ENCODE measurements around the gene SLC2A5. TPM values are rescaled to one million over a fixed set of nuclear protein-coding genes. Genes with fewer than 3 reads are reported as not detected.

SLC2A5 gene, protein sequence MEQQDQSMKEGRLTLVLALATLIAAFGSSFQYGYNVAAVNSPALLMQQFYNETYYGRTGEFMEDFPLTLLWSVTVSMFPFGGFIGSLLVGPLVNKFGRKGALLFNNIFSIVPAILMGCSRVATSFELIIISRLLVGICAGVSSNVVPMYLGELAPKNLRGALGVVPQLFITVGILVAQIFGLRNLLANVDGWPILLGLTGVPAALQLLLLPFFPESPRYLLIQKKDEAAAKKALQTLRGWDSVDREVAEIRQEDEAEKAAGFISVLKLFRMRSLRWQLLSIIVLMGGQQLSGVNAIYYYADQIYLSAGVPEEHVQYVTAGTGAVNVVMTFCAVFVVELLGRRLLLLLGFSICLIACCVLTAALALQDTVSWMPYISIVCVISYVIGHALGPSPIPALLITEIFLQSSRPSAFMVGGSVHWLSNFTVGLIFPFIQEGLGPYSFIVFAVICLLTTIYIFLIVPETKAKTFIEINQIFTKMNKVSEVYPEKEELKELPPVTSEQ
- 0.46 TPM for total RNA-seq (2013)
- 1 to 10 TPM in 1 of 3 donors, under 1 TPM in 2; 0.75 to 1.3 (median 0.81) TPM for polyA plus RNA-seq
- 0.80 and 0.97 TPM in 2 replicates for polyA minus RNA-seq
- 0.12 to 2.4 (median 0.75) reads per million in 11 experiments for total RNA-seq

DNA sequence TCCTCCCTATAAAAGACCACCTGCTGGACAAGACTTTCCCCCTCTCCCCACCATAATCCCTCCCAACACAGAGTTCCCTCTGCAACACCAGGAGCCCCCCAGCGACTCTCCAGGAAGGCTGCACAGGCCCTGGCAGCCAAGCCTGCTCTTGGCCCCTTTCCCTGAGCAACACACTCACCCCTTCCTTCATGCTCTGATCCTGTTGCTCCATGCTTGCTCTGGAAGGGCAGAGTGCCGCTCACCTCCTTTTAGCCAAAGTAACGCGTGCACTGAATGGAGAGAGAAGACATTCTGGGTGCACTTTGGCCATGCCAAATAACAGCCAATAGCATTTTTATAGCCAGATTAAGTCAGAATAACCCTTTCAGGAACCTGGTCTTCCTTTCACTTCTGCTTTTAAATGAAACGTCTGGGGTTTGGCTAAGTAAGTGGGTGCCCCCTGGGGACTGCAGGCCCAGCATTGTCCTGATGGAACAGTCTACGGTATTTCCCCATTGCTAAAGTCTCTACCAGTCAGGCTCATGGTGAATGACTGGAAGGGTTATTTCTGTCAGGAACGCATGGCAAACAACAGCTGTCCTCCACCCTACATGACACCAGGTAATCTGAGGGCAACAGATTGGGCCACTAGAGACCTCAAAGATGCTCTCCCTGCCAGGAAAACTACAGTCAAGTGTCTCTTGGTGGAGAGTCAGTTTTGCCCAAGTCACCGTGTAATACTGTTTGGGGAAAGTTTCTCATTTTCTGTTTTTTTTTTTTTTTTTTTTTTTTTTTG is at the start of gene SLC2A5:
Gene SLC2A5 (minus strand): TSS at position 310 of the 775 bp plus-strand sequence. CDS start 99 bp downstream, at position 211.
- peak within 1 kb of the TSS in 1 of 3 experiments; percentile 62 for H3K4me3 ChIP-seq (replicated peaks in 1 of 3; ENCODE audit: low read depth in 2 of 3, low read length in 3 of 3)
- peak within 1 kb of the TSS; percentile 42 to 91 (median 84) for H3K27ac Mint-ChIP-seq

More for the DNA sequence above, at the start of gene SLC2A5:
- no peaks in the 10 kb centered on the region for H3K36me3 ChIP-seq (replicated peaks in 1 of 2; ENCODE audit: control insufficient read depth in 1 of 2, insufficient read depth in 2 of 2, low read length in 2 of 2)
- H3K27ac ChIP-seq (ENCODE audit: low read depth in 1 of 2, low read length in 2 of 2): peak within 1 kb of the TSS; percentile 30 to 46
- H3K4me1 Mint-ChIP-seq: peaks cover 65% of the 10 kb centered on the region
- H3K4me2 ChIP-seq (replicated peaks; ENCODE audit: extremely low read depth, low read length, poor library complexity, severe bottlenecking): peak within 1 kb of the TSS; percentile 76
- H3K79me2 ChIP-seq (ENCODE audit: insufficient read depth, low read length): peaks cover 30% of the 10 kb centered on the region
- H3K36me3 Mint-ChIP-seq: peaks cover 0 to 2% of the 10 kb centered on the region in 2 donors
- no peak within 1 kb of the TSS for H3K9ac ChIP-seq (ENCODE audit: insufficient read depth, low read length, poor library complexity, severe bottlenecking)
- peaks cover 0 to 2% (median 0%) of the 10 kb centered on the region in 3 donors for H3K27me3 Mint-ChIP-seq (ENCODE audit: low read depth in 3 of 3)
- H3K4me3 Mint-ChIP-seq: peak within 1 kb of the TSS; percentile 71 to 92
- H3K9me3 ChIP-seq (replicated peaks in 1 of 2; ENCODE audit: control insufficient read depth in 1 of 2, insufficient read depth in 1 of 2, low read length in 2 of 2): no peaks in the 10 kb centered on the region
- intact Hi-C loops (cut with micrococcal nuclease): no loop called here
- H2AFZ ChIP-seq (ENCODE audit: insufficient read depth, low read depth, low read length, poor library complexity, severe bottlenecking): peak within 1 kb of the TSS; percentile 24
- H3K4me1 ChIP-seq (ENCODE audit: control insufficient read depth in 1 of 2, insufficient read depth in 2 of 2, low read length in 2 of 2): peaks cover 61 to 81% of the 10 kb centered on the region in 2 donors
- H4K20me1 ChIP-seq (ENCODE audit: insufficient read depth, low read length): no peaks in the 10 kb centered on the region
- H3K9me3 Mint-ChIP-seq: peaks cover 0 to 2% (median 0%) of the 10 kb centered on the region in 7 donors
- TF ChIP-seq, protein P1, sequence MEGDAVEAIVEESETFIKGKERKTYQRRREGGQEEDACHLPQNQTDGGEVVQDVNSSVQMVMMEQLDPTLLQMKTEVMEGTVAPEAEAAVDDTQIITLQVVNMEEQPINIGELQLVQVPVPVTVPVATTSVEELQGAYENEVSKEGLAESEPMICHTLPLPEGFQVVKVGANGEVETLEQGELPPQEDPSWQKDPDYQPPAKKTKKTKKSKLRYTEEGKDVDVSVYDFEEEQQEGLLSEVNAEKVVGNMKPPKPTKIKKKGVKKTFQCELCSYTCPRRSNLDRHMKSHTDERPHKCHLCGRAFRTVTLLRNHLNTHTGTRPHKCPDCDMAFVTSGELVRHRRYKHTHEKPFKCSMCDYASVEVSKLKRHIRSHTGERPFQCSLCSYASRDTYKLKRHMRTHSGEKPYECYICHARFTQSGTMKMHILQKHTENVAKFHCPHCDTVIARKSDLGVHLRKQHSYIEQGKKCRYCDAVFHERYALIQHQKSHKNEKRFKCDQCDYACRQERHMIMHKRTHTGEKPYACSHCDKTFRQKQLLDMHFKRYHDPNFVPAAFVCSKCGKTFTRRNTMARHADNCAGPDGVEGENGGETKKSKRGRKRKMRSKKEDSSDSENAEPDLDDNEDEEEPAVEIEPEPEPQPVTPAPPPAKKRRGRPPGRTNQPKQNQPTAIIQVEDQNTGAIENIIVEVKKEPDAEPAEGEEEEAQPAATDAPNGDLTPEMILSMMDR (IDR thresholded peaks at IDR 0.05): no peak
- peak; percentile 66 to 81 (median 78) for DNase-seq
- H3K27me3 ChIP-seq (ENCODE audit: control insufficient read depth in 2 of 2, insufficient read depth in 2 of 2, low read length in 2 of 2): no peaks in the 10 kb centered on the region
- WGBS (ENCODE audit: insufficient coverage): 0% methylated on average over 2 of the region's 8 CpGs
